ENCODE data around the gene CLDN9.

DNA sequence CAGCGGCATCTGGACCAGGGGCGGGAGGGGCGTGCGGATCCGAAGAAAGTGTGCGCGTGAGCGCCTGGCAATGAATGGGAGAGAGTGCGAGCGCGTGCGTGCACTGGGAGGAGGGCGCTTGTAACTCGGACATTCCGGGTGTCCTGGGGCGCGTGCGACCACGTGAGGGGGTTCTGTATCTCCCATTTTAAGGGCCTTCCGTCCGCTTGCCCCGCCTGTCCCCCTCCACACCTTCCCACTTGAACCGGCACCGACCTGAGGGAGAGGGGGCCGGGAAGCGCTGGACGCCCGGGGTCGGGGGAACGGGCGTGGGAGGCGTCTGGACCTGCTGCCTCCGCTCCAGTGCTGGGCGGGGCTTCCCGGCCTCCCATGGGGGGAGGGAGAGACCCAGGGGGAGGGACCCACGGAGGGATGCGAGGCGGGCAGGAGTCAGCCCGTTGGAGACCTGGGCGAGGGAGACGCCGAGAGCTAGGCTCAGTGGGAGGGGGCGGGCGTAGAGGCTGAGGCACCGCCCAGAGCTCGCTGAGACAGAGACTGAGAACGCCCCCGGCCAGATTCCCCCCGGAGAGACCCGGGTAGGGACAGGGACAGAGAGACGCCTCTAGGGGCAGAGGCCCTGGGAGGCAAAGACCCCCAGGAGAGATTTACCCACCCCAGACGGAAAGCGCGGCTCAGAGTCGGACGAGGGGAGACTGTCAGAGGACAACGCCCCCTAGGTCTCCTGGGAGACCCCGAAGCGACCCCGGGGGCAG is 48.8 kb upstream of the CLDN9 start, which contains the start of gene KREMEN2:
- TF ChIP-seq ZNF70 (CRISPR knock-in tag; IDR thresholded peaks at IDR 0.05) (no peak), PPARA (CRISPR knock-in tag; IDR thresholded peaks at IDR 0.05; ENCODE audit: borderline replicate concordance) (no peak), ISL1 (CRISPR knock-in tag; IDR thresholded peaks at IDR 0.05) (no peak)
- TF ChIP-seq, protein P1, sequence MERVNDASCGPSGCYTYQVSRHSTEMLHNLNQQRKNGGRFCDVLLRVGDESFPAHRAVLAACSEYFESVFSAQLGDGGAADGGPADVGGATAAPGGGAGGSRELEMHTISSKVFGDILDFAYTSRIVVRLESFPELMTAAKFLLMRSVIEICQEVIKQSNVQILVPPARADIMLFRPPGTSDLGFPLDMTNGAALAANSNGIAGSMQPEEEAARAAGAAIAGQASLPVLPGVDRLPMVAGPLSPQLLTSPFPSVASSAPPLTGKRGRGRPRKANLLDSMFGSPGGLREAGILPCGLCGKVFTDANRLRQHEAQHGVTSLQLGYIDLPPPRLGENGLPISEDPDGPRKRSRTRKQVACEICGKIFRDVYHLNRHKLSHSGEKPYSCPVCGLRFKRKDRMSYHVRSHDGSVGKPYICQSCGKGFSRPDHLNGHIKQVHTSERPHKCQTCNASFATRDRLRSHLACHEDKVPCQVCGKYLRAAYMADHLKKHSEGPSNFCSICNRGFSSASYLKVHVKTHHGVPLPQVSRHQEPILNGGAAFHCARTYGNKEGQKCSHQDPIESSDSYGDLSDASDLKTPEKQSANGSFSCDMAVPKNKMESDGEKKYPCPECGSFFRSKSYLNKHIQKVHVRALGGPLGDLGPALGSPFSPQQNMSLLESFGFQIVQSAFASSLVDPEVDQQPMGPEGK (CRISPR knock-in tag; IDR thresholded peaks at IDR 0.05; ENCODE audit: borderline replicate concordance): no peak

All from SK-N-SH treated with all-trans-retinoic acid at 6 μM for 48 hours (cell line).